K562 (cell line): ENCODE measurements around the gene SLC38A10. TPM values are rescaled to one million over a fixed set of nuclear protein-coding genes. Genes with fewer than 3 reads are reported as not detected.

Experiments used
- E2F3 ChIP-seq: fragments of 250-450 bp; sonication (Bioruptor Pico); IDR thresholded peaks from 2 replicates; pipeline ENCODE4 v1.4.0; 2020; ENCODE audit warnings: mild to moderate bottlenecking
- ETV5 ChIP-seq: sonication (generic); formaldehyde crosslinking; IDR thresholded peaks from 2 replicates; pipeline ENCODE4 v1.4.0; 2020; ENCODE audit warnings: low read depth, mild to moderate bottlenecking, missing genetic modification reagents
- KAT7 ChIP-seq: sonication (generic); formaldehyde crosslinking; IDR thresholded peaks from 2 replicates; pipeline ENCODE4 v1.8.0; 2022; ENCODE audit warnings: missing genetic modification reagents, mild to moderate bottlenecking, borderline replicate concordance
- NR3C1 ChIP-seq: sonication (generic); formaldehyde crosslinking; IDR thresholded peaks from 2 replicates; pipeline ENCODE4 v1.8.1; 2022; ENCODE audit warnings: missing genetic modification reagents
- POLR3A ChIP-seq: IDR thresholded peaks from 2 replicates; pipeline ENCODE4 v1.6.1; 2011; ENCODE audit warnings: borderline replicate concordance, mild to moderate bottlenecking, moderate library complexity; ENCODE audit not compliant: insufficient read length, insufficient read depth; ENCODE audit errors: extremely low read depth
- SAP30 ChIP-seq: fragments of 200-600 bp; sonication (generic); IDR thresholded peaks from 2 replicates; pipeline ENCODE4 v1.6.1; 2012; ENCODE audit warnings: borderline replicate concordance, low read depth, mild to moderate bottlenecking, moderate library complexity, low read length, control low read depth, inconsistent platforms; ENCODE audit not compliant: insufficient read depth, poor library complexity, severe bottlenecking
- YY1 ChIP-seq, 3 experiments: IDR thresholded peaks; 2 replicates each; pipeline ENCODE4 v1.6.1; 2011; ENCODE audit warnings: low read length in 2 of 3, mild to moderate bottlenecking in 2 of 3, moderate library complexity in 2 of 3, borderline replicate concordance in 1 of 3, control low read depth in 1 of 3, low read depth in 1 of 3; ENCODE audit not compliant: insufficient read depth in 3 of 3, insufficient replicate concordance in 2 of 3, control insufficient read depth in 1 of 3, insufficient read length in 1 of 3; ENCODE audit errors: extremely low read depth in 1 of 3
- polyA plus RNA-seq, 8 experiments: library from polyadenylated mRNA; depleted of rRNA in 4 of 8; stranded (reverse) in 5 of 8; unstranded in 3 of 8; fragments of >200 nt; fragmentation: Nextera tagmentation in 2 of 8; fragmentation: Illumina TruSeq in 1 of 8; extraction: Ambion mirVana in 2 of 8; extraction: Trizol in 1 of 8; gene quantifications; 2 replicates each; pipeline versions ENCODE4 v1.2.1 to v1.2.3, GENCODE V29; 2011 to 2014; ENCODE audit warnings: inconsistent platforms in 1 of 8, missing spikeins in 1 of 8
- total RNA-seq, 7 experiments: library from RNA; depleted of rRNA in 6 of 7; stranded (reverse); fragments of >200 nt in 6 of 7; fragmentation: Illumina TruSeq in 2 of 7; extraction: Trizol in 2 of 7; gene quantifications; 2 replicates each; pipeline versions ENCODE4 v1.2.1 to v1.2.3, GENCODE V29; 2011 to 2021; ENCODE audit warnings: low replicate concordance in 1 of 7
- TF ChIP-seq, protein P1 (sequence below): fragments of 450-650 bp; IDR thresholded peaks from 2 replicates; pipeline ENCODE4 v1.6.1; 2016; ENCODE audit warnings: low read depth
- TF ChIP-seq, protein P2 (sequence below): sonication (generic); formaldehyde crosslinking; IDR thresholded peaks from 2 replicates; pipeline ENCODE4 v1.8.0; 2022; ENCODE audit warnings: mild to moderate bottlenecking, missing genetic modification reagents
- TF ChIP-seq, protein P3 (sequence below): IDR thresholded peaks from 2 replicates; pipeline ENCODE4 v1.6.1; 2011; ENCODE audit warnings: borderline replicate concordance, low read depth, mild to moderate bottlenecking, moderate library complexity, low read length; ENCODE audit not compliant: insufficient read depth, poor library complexity, severe bottlenecking
- TF ChIP-seq, protein P4 (sequence below), 2 experiments: fragments of 450-650 bp; conservative IDR thresholded peaks; 2 replicates each; pipeline ENCODE4 v1.6.1; 2017; ENCODE audit warnings: mild to moderate bottlenecking in 2 of 2, moderate library complexity in 2 of 2

Gene SLC38A10
- total and polyA plus RNA-seq, 9 of the 15 experiments (the other 6 are each of a cell fraction or from before 2014, with no cell fraction given), result 0.45 to 54.2 (median 13.8) TPM

DNA sequence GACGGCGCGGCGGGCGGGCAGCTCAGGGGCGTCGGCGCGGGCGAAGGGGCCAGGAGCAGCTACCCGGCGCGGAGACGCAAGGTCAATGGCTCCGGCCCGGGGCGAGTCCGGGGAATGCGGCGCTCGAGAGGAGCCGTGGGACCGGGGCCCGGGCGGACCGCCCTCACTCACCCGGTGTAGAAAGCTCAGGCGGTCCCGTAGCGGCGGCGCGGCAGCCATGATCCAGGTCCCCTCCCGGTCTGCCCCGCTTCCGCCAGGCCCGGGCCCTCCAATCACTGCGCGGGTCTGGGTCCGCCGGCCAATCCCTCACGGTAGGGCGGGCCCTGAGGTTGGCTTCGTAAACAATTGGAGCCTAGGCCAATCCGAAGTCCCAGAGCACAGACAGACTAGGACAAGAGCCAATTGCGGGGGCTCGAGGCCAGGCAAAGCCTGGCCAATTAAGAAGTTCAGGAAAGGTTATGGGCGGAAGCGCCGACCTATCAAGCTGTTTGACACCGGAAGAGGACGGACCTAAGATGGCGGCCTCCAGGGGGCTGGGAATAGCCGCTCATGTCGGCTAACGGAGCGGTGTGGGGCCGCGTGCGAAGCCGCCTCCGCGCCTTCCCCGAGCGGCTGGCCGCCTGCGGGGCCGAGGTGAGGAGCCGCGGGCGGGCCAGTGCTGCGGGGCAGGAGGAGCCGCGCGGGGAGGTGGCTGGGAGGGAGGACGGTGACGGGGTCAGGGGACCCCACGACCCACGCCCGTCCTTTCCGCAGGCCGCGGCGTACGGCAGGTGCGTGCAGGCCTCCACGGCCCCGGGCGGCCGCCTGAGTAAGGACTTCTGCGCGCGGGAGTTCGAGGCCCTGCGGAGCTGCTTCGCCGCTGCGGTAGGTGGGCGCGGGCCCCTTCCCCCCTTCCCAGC lies 56.0 kb downstream of the SLC38A10 start, which contains the start of the genes NDUFAF8 and TEPSIN (continued):
- peak; percentile 32; the same call in 1 of the 2 replicates for TF ChIP-seq KAT7 (CRISPR knock-in tag)
- TF ChIP-seq POLR3A, result no peak
- TF ChIP-seq, protein P1, sequence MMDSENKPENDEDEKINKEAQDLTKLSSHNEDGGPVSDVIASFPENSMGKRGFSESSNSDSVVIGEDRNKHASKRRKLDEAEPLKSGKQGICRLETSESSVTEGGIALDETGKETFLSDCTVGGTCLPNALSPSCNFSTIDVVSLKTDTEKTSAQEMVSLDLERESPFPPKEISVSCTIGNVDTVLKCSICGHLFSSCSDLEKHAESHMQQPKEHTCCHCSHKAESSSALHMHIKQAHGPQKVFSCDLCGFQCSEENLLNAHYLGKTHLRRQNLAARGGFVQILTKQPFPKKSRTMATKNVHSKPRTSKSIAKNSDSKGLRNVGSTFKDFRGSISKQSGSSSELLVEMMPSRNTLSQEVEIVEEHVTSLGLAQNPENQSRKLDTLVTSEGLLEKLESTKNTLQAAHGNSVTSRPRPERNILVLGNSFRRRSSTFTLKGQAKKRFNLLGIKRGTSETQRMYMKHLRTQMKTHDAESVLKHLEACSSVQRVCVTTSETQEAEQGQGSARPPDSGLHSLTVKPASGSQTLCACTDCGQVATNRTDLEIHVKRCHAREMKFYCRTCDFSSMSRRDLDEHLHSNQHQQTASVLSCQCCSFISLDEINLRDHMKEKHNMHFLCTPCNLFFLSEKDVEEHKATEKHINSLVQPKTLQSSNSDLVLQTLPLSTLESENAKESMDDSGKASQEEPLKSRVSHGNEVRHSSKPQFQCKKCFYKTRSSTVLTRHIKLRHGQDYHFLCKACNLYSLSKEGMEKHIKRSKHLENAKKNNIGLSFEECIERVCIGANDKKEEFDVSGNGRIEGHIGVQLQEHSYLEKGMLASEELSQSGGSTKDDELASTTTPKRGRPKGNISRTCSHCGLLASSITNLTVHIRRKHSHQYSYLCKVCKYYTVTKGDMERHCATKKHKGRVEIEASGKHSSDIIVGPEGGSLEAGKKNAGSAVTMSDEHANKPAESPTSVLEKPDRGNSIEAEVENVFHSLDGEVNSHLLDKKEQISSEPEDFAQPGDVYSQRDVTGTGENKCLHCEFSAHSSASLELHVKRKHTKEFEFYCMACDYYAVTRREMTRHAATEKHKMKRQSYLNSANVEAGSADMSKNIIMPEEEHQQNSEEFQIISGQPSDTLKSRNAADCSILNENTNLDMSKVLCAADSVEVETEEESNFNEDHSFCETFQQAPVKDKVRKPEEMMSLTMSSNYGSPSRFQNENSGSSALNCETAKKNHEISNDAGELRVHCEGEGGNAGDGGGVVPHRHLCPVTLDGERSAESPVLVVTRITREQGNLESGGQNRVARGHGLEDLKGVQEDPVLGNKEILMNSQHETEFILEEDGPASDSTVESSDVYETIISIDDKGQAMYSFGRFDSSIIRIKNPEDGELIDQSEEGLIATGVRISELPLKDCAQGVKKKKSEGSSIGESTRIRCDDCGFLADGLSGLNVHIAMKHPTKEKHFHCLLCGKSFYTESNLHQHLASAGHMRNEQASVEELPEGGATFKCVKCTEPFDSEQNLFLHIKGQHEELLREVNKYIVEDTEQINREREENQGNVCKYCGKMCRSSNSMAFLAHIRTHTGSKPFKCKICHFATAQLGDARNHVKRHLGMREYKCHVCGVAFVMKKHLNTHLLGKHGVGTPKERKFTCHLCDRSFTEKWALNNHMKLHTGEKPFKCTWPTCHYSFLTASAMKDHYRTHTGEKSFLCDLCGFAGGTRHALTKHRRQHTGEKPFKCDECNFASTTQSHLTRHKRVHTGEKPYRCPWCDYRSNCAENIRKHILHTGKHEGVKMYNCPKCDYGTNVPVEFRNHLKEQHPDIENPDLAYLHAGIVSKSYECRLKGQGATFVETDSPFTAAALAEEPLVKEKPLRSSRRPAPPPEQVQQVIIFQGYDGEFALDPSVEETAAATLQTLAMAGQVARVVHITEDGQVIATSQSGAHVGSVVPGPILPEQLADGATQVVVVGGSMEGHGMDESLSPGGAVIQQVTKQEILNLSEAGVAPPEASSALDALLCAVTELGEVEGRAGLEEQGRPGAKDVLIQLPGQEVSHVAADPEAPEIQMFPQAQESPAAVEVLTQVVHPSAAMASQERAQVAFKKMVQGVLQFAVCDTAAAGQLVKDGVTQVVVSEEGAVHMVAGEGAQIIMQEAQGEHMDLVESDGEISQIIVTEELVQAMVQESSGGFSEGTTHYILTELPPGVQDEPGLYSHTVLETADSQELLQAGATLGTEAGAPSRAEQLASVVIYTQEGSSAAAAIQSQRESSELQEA, result no peak
- 0 out of 2 replicates have a peak, but pooled peaks have one; percentile 30 for TF ChIP-seq E2F3 (CRISPR knock-in tag)
- TF ChIP-seq, protein P2, sequence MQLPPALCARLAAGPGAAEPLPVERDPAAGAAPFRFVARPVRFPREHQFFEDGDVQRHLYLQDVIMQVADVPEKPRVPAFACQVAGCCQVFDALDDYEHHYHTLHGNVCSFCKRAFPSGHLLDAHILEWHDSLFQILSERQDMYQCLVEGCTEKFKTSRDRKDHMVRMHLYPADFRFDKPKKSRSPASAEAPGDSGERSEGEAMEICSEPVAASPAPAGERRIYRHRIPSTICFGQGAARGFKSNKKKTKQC (CRISPR knock-in tag), result no peak
- TF ChIP-seq SAP30, result peak; percentile 18
- peak; percentile 89 to 95 (median 94) for TF ChIP-seq YY1 (IDR thresholded peaks at IDR 0.05; ENCODE audit: borderline replicate concordance in 1 of 3, control insufficient read depth in 1 of 3, extremely low read depth in 1 of 3, insufficient read depth in 3 of 3, insufficient read length in 1 of 3, insufficient replicate concordance in 2 of 3, low read depth in 1 of 3, low read length in 2 of 3)
- peak; percentile 92 for TF ChIP-seq NR3C1 (CRISPR knock-in tag)
- TF ChIP-seq ETV5 (CRISPR knock-in tag), result peak; percentile 59; the same call in 1 of the 2 replicates
- TF ChIP-seq, protein P3, sequence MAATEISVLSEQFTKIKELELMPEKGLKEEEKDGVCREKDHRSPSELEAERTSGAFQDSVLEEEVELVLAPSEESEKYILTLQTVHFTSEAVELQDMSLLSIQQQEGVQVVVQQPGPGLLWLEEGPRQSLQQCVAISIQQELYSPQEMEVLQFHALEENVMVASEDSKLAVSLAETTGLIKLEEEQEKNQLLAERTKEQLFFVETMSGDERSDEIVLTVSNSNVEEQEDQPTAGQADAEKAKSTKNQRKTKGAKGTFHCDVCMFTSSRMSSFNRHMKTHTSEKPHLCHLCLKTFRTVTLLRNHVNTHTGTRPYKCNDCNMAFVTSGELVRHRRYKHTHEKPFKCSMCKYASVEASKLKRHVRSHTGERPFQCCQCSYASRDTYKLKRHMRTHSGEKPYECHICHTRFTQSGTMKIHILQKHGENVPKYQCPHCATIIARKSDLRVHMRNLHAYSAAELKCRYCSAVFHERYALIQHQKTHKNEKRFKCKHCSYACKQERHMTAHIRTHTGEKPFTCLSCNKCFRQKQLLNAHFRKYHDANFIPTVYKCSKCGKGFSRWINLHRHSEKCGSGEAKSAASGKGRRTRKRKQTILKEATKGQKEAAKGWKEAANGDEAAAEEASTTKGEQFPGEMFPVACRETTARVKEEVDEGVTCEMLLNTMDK, result no peak
- TF ChIP-seq, protein P4, sequence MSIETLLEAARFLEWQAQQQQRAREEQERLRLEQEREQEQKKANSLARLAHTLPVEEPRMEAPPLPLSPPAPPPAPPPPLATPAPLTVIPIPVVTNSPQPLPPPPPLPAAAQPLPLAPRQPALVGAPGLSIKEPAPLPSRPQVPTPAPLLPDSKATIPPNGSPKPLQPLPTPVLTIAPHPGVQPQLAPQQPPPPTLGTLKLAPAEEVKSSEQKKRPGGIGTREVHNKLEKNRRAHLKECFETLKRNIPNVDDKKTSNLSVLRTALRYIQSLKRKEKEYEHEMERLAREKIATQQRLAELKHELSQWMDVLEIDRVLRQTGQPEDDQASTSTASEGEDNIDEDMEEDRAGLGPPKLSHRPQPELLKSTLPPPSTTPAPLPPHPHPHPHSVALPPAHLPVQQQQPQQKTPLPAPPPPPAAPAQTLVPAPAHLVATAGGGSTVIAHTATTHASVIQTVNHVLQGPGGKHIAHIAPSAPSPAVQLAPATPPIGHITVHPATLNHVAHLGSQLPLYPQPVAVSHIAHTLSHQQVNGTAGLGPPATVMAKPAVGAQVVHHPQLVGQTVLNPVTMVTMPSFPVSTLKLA (conservative IDR thresholded peaks at IDR 0.05), result peak; percentile 79 to 92
